Measurements from ENCODE around the gene ZNF516.

ZNF516 gene

DNA sequence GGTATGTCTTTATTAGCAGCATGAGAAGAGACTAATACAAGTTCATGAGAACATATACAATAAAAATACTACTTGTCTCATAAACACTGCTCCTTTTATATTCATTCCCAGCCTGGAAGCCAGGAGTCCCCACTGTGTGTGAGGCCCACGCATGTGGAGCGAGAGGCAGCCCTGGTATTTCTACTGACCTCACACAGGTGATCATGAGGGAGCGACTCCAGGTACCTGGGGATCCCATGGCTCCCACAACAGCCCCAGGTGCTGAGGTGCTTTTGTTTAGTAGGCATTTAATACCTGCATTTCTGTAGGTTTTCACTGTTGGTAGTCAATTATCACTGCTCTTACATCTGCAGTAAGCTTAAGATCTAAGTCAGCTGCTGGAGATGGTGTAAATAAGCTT is 75.2 kb downstream of the ZNF516 start:
- DNase-seq (ENCODE audit: low spot score) = no peak

DNA sequence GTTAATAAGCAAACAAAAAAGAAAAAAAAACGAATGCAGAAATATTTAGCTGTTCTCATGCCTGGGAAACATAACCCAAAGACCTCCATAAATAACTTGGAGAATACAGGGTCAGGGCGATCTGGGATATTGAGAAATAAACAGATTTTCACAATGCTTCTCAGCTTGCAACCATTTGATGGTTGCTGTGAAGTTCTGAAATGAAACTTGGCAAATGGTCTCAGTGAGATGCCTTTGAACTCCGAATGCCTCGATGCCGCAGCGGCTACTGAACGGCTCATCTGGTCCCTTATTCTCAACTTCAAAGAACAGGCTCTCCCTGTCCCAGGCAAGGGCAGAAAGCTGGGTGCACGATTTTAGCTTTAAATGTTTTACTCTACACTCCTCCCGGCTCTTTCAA is 78.1 kb downstream of the ZNF516 start:
- DNase-seq (ENCODE audit: low spot score) = no peak

DNA sequence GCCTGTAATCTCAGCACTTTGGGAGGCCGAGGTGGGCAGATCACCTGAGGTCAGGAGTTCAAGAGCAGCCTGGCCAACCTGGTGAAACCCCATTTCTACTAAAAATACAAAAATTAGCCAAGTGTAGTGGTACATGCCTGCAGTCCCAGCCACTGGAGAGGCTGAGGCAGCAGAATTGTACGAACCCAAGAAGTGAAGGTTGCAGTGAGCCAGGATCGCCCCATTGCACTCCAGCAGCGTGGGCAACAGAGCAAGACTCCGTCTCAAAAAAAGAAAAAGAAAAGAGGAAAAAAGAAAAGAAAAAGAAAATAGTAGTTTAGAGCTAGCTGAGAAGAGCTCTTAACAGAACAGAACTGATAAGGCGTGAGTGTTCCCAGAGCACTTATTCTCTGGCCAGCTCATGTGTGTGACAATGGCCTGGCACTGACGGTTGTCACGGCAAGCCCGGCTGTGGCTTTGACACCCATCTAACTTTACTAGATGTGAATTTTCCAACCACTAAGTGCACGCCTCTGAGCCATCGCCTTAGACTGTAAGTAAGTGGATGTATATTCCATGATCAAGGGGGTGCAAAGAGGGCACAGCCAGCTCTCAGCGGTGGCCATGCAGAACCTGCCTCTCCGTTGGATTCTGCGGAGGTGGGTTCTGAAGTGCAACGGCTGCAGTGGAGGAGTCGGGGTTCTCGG is 80.0 kb downstream of the ZNF516 start:
- no peak for DNase-seq (ENCODE audit: low spot score)

DNA sequence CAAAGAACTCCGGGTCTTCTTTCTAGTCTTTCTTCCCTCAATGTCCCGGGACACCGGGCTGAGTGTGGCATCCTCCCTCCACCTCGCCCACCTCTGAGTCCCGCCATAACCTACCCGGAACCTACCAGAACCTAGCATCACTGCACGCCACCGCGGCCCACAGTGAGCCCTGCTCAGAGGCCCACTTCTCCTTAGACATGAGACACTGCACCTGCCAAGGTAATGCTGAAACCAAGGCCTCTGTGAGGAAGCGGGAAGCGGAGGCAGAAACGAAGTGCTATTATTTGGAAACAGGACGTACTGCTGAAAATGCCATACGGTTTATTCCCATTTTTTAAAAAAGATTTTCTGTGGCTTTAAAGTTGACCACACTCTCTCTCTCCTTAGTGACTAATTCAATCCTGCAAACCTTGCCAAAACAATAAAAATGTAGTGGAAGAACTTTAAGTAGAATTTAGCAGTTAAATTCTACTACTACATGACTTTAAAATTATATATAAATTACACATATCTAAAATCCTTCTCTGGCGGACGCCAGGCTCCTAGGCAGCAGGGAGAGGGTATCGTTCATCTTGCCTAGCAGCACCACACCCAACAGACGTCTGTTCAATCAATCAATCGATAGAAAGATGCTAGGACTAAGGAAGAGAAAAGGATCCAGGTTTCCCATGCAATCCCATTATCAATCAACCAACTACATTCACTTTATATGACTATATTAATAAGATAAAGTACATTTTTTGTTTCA is 82.0 kb downstream of the ZNF516 start:
- no peak for DNase-seq (ENCODE audit: low spot score)

DNA sequence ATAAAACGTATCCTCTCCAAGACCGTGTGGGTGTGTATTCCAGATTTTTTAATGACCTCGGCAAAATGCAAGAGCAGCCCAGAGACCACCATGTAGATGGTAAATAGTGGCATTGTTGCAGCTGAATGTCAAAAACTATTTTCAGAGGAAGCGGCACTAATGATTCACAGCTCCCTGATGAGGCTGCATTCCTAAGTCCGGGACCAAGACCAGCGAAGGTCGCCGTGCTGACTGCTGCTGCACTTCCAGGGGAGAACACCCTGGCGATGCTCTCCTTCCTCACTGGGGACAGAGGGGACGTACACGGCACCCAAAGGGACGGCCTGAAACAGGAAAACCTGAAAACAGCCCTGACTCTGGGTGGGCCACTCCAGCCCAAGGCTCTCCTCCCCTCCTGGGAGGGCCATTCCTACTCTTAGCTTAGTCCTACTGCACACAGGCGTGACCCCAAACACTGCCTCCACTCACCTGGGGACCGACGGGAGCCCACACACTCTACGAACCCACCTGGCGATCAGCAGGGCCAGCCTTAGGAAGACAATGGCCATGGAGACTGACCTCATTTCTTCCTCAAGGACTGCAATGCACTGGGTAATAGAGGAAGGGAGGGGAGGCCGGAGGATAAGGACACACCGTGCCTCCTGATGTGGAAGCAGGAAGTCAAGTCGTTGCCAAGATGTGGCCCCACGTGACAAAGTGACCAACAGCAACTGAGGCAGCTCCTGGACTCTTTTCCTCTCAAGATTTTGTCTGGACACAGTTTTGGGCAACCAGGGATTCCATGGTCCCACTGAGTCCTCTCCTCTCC is 82.8 kb downstream of the ZNF516 start:
- DNase-seq (ENCODE audit: low spot score) = no peak

DNA sequence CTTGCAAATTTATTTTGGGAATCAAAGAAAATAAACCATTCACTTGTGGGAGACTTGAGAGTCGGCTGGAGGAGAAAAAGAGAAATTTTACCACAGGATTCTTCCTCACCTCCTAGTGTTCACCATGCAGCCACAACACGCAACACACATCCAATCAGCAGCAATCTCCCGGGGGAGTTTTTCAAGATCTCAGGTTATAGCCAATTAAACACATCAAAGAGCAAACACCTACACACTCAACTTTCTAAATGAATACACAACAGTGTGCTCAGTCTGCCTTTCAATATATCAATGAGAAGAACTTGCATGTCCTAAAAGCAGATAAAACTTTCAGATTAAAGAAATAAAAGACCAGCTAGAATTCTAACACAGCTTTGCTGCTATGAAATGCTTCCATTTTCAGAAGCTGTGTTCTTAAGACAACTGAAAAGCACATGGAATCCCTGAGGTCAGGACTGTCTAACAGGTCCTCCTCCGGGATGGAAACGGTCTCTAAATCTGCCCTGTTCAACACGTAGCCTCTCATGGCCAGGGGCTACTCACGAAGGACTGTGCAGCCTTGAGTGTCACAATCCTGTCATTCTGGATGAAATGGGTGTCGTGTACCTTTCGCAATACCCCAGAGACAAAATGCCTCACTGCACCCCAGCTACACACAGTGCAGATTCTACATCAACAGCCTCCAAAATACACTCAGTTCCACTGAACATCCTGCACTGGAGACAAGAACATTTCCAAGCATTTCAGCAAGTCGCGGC is 84.2 kb downstream of the ZNF516 start:
- no peak for DNase-seq (ENCODE audit: low spot score)

DNA sequence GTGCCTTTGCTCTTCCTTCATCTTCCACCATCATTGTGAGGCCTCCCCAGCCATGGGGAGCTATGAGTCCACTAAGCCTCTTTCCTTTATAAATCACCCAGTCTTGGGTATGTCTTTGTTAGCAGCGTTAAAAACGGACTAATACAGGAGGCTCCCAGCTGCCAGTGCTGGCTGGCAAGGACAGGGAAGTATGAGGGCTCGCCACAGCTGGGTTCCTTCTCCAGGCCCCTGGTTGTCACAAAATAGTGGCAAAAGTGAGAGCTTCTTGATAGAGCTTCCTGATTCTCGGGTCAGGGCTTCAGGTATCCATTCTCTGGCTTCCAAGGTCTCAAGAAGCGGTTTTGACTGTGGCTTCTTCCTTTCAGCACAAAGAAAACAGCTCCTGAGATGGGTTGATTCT is 85.0 kb downstream of the ZNF516 start:
- DNase-seq (ENCODE audit: low spot score) = no peak

DNA sequence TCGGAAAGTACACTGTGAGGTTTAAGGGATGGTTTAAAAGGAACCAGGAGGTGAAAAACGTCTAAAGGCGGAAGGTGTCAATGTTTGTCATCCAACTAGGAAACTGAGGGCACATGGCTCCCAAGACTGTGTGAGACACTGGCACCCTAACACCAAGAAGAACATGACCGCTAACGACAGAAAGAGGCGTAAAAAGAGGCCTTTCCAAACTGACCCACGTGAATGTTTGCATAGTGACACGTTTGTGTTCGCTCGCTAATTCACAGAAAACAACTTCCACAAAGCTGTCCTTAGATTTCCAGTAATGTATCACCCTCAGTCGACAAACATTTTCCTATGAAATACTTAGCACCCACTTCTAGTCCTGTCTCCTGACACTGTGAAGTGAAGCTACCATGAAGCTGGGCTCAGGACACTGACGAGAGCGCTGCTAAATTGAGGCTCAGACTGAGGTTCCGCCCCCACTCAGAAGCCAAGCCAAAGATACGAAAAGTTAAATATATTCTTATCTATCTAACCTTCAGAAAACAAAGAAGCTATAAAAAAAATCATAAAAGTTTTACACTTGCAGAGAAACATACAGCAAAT is 86.5 kb downstream of the ZNF516 start:
- no peak for DNase-seq (ENCODE audit: low spot score)

DNA sequence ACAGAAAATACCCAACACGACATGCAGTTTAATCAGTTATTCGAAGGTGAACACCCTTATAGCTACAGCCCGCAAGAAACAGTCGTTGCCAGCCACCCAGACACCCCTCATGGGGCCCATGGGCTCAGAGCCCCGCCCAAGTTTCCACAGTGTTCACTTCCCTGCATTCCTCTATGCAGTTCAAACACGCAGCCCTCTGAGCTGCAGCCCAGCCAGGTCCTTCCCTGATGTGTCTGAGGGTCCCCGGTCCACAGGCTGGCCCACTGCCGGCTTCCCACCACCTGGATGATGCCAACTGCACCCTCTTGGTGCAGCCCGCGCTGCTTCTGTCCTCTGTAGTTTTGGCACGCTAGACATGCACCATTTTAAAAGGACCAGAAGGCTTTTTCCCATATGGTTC is 87.4 kb downstream of the ZNF516 start:
- no peak for DNase-seq (ENCODE audit: low spot score)

DNA sequence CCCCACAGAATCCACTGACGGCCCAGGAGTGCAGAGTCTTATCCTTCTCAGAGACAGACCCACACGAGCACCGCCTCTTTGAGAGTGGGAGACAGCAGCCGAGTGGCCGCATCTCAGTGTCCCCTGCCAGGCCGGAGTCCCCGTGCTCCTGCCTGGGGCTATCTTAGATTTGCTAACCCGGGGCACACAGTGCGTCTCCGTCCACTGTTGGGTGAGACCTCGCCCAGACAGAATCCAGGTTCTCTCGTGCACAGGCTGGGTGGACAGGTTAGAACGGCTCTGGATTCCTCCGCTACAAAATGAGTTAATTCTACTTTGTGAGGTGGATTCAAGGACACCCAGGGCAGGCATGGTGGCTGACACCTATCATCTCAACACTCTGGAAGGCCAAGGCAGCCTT is 88.3 kb downstream of the ZNF516 start:
- no peak for DNase-seq (ENCODE audit: low spot score)

DNA sequence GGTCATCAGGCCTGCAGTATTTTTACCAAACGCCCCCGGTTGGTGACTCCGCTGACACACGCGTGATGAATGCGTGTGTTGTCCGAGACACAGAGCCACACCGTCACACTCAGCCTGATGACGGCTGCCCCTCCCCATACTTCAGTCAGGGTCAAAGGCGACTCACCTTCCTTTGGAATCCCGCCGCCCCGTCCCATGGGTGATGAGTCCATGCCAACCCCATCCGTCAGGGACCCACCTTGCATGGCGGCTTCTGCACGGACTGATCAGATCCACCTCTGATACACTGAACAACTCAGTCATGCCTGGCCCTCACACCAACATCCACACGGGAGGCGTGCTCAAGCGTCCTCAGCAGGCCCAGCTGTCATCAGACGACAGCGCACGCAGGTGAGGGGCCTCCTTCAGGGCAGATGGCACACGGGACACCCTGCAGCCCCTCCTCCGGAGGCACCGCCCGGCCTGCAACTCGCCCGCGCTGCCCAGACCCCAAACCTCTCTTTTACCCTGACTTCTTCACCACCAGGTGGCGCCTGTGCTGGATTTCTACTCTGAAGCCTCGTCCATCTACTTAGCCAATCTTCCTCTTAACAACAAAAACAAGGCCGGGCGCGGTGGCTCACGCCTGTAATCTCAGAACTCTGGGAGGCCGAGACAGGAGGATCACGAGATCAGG is 89.2 kb downstream of the ZNF516 start:
- peak; percentile 24 for DNase-seq (ENCODE audit: low spot score)

DNA sequence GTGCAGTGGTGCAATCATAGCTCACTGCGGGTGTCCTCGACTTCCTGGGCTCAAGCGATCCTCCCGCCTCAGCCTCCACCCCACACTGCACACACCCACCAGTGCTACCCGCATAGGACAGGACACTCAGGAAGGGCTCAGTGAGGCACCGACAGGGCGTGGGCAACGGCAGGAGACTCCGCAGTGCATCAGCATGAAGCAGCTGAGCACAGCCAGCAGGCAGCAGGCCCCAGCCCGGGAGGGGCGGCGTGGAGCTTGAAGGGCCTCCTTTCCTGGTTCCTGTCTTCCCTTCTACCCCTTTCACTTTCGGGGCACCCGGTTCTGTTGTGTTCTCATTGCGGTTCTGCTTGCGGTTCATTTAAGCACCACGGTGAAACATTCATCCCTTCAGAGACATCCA is 89.8 kb downstream of the ZNF516 start:
- DNase-seq (ENCODE audit: low spot score) = no peak

DNA sequence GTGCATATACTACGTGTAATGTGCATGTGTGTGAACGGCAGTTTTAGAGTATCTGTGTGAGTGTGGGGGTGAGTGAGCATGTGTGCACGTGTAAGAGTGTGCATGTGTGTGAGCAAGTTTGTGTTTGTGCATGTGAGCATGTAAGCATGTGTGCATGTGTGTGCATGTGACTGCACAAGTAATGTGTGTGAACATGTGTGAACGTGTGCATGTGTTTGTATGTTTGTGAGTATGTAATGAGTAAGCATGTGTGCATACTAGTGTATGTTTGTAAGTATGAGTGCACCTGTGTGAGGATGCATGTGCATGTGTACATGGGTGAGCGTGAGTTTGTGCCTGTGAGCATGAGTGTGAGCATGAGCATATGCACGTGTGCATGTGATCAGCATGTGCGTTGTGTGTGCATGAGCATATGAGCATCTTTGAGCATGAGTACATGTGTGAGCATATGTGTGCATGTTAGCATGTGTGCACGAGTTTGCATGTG is 90.7 kb downstream of the ZNF516 start:
- DNase-seq (ENCODE audit: low spot score) = no peak

DNA sequence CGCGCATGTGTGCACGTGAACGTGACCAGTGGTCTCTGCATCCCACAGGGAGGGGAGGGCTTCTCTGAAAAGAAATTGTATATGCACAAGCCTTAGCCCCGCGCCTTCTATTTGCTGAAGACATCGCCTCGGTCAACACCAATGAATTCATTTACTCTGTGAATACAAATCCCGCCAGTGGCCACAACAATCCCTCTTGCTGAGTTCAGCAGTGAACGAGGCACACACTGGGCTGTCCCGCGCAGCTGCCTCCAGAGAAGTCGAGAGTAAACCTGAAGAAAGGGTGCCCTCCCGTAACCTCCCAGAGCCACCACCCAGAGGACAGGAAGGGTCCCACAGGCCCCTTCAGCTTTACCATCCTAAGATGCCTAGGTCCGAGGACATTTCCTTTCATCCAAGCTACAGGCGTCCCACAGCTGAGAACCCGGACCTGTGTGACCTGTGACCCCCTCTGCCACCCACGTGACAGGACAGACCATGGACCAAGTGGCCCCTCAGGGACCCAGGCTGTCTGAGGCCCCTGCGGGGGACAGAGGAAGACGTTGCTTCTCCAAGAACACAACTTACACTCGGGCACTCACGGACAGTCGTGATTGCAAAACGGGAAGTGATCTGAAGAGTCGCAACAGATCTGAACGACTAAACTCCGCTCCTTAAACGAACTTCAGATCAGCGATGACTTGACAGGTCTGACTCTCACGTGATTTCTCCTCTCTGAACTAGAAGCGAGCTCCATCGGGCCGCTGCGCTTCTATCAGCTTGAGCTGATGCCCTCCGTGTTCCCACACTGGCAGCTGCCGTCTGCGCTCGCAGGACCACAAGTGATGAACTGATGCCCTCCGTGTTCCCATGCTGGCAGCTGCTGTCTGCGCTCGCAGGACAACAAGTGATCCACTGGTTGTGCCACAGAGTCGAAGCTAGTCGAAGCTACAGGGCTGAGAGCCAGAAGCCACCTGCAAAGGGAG is 92.7 kb downstream of the ZNF516 start:
- DNase-seq (ENCODE audit: low spot score) = no peak

DNA sequence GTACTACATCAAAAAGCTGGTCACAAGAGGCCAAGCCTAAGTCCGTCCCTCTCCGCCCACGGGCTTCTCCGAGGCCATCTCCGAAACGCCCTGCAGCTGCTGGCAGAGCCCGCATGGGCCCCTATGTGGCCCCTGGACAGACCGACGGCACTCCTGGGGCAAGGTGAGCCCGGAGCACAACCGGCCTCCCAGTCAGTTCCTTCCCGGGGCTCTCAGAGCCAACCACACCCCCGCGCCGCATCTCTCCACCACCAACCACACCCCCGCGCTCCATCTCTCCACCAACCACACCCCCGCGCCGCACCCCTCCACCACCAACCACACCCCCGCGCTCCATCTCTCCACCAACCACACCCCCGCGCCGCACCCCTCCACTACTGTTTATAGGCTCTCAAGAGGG is 93.5 kb downstream of the ZNF516 start:
- DNase-seq (ENCODE audit: low spot score) = no peak

DNA sequence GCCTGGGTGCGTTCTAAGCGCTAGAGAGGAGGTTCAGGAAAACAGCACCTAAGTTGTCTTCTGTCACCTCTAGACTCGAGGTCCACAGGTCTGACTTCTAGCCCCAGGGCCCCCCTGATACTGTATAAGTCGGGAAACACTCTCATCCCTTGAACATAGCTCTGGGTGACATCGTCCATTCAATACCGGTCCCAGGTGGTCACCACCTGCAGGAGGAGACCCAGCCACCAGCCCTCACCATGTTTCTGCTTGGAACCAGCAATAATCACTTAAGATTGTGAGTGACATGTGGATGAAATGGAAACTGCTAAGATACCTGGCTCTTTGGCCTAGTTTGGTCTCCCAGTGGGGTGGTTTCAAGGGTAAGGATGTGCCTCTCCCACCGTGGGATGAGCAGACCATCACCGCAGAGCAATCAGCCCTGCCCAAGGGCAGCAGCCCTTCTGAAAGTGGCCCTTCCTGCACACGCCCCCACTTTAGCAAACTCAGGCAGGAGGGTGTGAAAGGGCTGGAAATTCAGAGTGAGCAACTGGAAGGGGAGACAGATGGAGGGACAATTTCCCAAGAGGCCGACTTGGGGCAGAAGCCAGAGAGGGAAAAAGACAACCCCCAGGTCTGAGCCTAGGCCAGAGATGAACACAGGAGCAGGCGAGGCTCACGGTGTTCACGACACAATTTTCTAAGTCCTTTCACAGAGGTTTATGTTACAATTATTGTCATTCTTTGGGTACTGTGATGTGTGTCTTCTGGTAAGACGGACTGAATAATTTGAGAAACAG is 95.2 kb downstream of the ZNF516 start:
- no peak for DNase-seq (ENCODE audit: low spot score)

DNA sequence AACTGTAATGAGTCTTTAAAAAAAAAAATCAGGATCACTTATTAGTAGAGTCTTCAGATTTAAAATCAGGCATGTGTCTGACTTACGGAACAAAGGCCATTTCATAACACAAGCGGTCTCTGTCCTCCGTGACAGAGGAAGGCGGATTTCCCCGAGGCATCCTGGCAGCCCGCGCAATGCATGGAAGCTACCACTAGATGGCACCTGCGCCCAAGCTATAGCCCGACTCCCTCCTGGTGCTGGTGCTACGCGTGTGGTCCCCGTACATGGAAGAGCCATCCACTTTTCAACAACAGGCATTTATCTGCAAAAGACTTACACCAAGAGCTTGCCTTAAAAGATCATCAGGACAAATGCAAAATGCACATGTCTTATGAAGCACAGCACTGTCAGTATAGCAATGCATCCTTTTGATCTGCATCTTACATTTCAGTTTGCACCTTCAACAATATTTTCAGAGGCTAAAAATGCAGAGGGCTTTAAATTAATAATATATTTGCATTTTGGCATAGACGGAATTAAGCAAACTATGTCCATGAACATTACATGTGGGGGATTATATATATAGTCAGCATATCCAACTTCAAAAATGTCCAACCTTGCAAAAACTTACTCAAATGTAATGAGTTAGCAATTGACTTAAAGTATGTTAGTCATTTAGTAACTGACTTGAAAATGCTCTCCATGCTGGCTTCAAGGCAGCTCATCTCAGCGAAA is 96.0 kb downstream of the ZNF516 start:
- DNase-seq (ENCODE audit: low spot score) = peak; percentile 63

DNA sequence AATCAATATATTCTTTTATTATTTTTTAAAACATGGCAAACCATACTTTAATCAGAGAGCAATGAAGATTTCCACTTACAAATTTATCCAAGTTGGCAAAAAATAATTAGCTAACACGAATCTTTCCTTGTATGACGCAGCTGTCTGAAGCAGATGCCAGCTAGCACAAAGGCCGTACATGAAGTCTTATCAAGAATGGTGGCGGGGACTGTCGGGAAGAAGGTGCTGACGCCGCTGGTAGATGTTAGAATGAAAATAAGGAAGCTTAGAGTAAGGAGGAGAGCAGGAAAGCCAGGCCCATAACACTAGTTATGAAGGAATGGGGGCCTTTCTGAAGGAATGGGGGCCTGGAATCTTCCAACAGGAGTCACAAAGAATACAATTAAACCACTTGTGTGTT is 96.7 kb downstream of the ZNF516 start:
- DNase-seq (ENCODE audit: low spot score) = no peak

DNA sequence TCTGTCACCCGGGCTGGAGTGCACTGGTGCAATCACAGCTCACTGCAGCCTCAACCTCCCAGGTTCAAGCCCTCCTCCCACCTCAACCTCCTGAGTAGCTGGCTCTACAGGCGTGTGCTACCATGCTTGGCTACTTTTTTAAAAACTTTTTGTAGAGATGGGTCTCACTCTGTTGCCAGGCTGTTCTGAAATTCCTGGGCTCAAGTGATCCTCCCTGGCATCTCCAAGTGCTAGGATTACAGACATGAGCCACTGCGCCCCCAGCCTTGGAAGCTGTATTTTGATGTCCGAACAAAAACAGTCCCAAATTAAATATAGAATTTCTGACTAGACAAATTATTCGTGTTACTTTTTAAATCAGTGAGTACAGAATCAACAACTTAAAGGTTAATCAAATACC is 97.4 kb downstream of the ZNF516 start:
- no peak for DNase-seq (ENCODE audit: low spot score)
